ENCODE results near the gene CAMK1.

- no peak for TF ChIP-seq CTCF (IDR thresholded peaks at IDR 0.05; ENCODE audit: low read depth, low read length, poor library complexity, severe bottlenecking)
- TF ChIP-seq EZH2phosphoT487 (IDR thresholded peaks at IDR 0.05; ENCODE audit: borderline replicate concordance, low read length) = no peak
These were observed 3.9 kb downstream of the CAMK1 start for GRCh38 chr3:9765865-9766264.
